ENCODE measurements around the gene SPACA4. TPM values are rescaled to one million over a fixed set of nuclear protein-coding genes. Genes with fewer than 3 reads are reported as not detected.
A peak's percentile ranks its signal among the peaks of the same experiment; 100 is the strongest.

SPACA4 gene
- total and polyA plus RNA-seq, 4 donors: not detected

- Histone ChIP-seq H3K9me3 (ENCODE audit: control insufficient read depth in 4 of 4, low read length in 3 of 4) (no peaks in the 10 kb centered on the region), H3K27me3 (ENCODE audit: control insufficient read depth in 4 of 4, insufficient read depth in 4 of 4, low read length in 3 of 4) (no peaks in the 10 kb centered on the region), H3K9ac (ENCODE audit: low read depth in 1 of 2, low read length in 2 of 2) (peak overlapping the region; percentile 33 to 40), H3K4me1 (ENCODE audit: control insufficient read depth in 4 of 4, insufficient read depth in 4 of 4, low read length in 3 of 4) (peaks cover 14 to 66% (median 38%) of the 10 kb centered on the region in 4 donors), H3K36me3 (ENCODE audit: control insufficient read depth in 4 of 4, insufficient read depth in 3 of 4, low read depth in 1 of 4, low read length in 3 of 4) (peaks cover 0 to 7% (median 1%) of the 10 kb centered on the region in 4 donors), H3K27ac (ENCODE audit: low read depth in 1 of 2, low read length in 2 of 2) (peak overlapping the region; percentile 98 to 99), H3K4me3 (ENCODE audit: low read depth in 1 of 3, low read length in 3 of 3) (peak overlapping the region in 2 of 3 donors; percentile 1 to 14)
- no peak for DNase-seq (ENCODE audit: low spot score)
- WGBS: 53% methylated on average over 7 of the region's 7 CpGs
- TF ChIP-seq HNF4G (IDR thresholded peaks at IDR 0.05): no peak
- no peak for TF ChIP-seq TAF1 (conservative IDR thresholded peaks at IDR 0.05)
- TF ChIP-seq GABPA (IDR thresholded peaks at IDR 0.05 in 1 of 2, conservative IDR thresholded peaks at IDR 0.05 in 1 of 2): no peak
- no peak for TF ChIP-seq FOXA2 (IDR thresholded peaks at IDR 0.05)
- TF ChIP-seq JUND (IDR thresholded peaks at IDR 0.05): no peak
- TF ChIP-seq ATF3 (IDR thresholded peaks at IDR 0.05): no peak
- TF ChIP-seq MAX (IDR thresholded peaks at IDR 0.05): no peak
- no peak for TF ChIP-seq EGR1 (IDR thresholded peaks at IDR 0.05; ENCODE audit: low read depth in 2 of 2)
- TF ChIP-seq HNF4A (conservative IDR thresholded peaks at IDR 0.05): no peak
- TF ChIP-seq NR2F2 (IDR thresholded peaks at IDR 0.05): no peak
- no peak for TF ChIP-seq RXRA (IDR thresholded peaks at IDR 0.05)
- TF ChIP-seq, protein P1, sequence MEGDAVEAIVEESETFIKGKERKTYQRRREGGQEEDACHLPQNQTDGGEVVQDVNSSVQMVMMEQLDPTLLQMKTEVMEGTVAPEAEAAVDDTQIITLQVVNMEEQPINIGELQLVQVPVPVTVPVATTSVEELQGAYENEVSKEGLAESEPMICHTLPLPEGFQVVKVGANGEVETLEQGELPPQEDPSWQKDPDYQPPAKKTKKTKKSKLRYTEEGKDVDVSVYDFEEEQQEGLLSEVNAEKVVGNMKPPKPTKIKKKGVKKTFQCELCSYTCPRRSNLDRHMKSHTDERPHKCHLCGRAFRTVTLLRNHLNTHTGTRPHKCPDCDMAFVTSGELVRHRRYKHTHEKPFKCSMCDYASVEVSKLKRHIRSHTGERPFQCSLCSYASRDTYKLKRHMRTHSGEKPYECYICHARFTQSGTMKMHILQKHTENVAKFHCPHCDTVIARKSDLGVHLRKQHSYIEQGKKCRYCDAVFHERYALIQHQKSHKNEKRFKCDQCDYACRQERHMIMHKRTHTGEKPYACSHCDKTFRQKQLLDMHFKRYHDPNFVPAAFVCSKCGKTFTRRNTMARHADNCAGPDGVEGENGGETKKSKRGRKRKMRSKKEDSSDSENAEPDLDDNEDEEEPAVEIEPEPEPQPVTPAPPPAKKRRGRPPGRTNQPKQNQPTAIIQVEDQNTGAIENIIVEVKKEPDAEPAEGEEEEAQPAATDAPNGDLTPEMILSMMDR (IDR thresholded peaks at IDR 0.05; ENCODE audit: low read depth, low read length, missing input control): no peak
- no peak for TF ChIP-seq YY1 (IDR thresholded peaks at IDR 0.05)
- no peak for TF ChIP-seq FOXA1 (IDR thresholded peaks at IDR 0.05)
- no peak for TF ChIP-seq SP1 (IDR thresholded peaks at IDR 0.05)
Measured at GRCh38 chr19:48634036-48634342, 27.4 kb downstream of the SPACA4 start.

DNA sequence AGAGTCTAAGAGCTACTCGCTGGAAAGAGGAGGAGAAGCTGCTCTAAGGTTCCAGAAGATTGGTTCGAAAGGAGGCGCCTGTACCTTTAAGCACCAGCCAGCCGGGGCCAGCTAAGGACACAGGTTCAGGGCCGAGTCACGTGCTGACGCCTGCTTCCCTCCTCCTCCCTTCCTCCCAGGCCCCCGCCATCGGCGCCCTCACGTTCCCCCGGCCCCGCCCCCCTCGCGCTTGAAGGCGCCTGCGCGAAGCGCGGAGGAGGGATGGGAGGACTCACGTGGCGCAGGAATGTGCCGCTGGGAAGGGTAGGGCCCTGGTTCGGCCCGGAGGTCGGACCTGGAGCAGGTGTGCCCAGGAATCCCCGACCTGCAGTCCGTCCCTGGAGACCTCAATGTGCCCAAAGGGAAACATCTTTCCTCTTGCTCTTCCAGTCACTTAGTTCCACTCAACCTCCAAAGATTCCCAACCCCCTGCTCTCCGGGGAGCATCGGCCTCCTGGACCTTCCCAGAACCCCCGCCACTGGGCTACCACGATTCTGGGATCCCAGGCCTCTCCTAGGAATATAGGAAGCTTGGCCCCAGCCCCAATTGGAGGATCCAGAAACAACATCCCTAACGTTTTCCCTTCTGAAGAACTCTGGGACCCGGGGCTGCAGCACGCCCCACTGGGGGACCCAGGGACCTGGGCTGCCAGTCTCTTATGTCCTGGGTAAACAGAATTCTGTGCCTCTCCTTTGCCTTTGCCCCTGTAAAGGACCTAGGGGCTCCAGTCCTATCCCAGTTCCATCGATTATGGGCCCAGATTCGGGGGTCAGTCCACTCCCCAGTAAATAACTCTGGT, 28.1 kb downstream of the SPACA4 start:
- peak; percentile 92 for DNase-seq (ENCODE audit: low spot score)
- WGBS: 4% methylated on average over 37 of the region's 37 CpGs
- no peaks in the 10 kb centered on the region for H3K9me3 ChIP-seq (ENCODE audit: control insufficient read depth in 4 of 4, low read length in 3 of 4)
- H3K4me1 ChIP-seq (ENCODE audit: control insufficient read depth in 4 of 4, insufficient read depth in 4 of 4, low read length in 3 of 4): peaks cover 14 to 66% (median 38%) of the 10 kb centered on the region in 4 donors
- H3K4me3 ChIP-seq (ENCODE audit: low read depth in 1 of 3, low read length in 3 of 3): peak overlapping the region; percentile 5 to 33 (median 10)
- peak overlapping the region; percentile 98 to 99 for H3K27ac ChIP-seq (ENCODE audit: low read depth in 1 of 2, low read length in 2 of 2)
- H3K36me3 ChIP-seq (ENCODE audit: control insufficient read depth in 4 of 4, insufficient read depth in 3 of 4, low read depth in 1 of 4, low read length in 3 of 4): peaks cover 0 to 7% (median 1%) of the 10 kb centered on the region in 4 donors
- TF ChIP-seq SP1 (IDR thresholded peaks at IDR 0.05) (peak; percentile 80), EGR1 (IDR thresholded peaks at IDR 0.05; ENCODE audit: low read depth in 2 of 2) (peak; percentile 37 to 53), YY1 (IDR thresholded peaks at IDR 0.05) (peak; percentile 78), HNF4G (IDR thresholded peaks at IDR 0.05) (no peak), RXRA (IDR thresholded peaks at IDR 0.05) (peak; percentile 96 to 98), TAF1 (conservative IDR thresholded peaks at IDR 0.05) (no peak), MAX (IDR thresholded peaks at IDR 0.05) (peak; percentile 96), RAD21 (IDR thresholded peaks at IDR 0.05) (no peak), JUND (IDR thresholded peaks at IDR 0.05) (no peak), GABPA (IDR thresholded peaks at IDR 0.05 in 1 of 2, conservative IDR thresholded peaks at IDR 0.05 in 1 of 2) (peak in 1 of 2 donors; percentile 8), FOXA1 (IDR thresholded peaks at IDR 0.05) (no peak), FOXA2 (IDR thresholded peaks at IDR 0.05) (no peak), NR2F2 (IDR thresholded peaks at IDR 0.05) (no peak), HNF4A (conservative IDR thresholded peaks at IDR 0.05) (peak; percentile 10 to 42), ATF3 (IDR thresholded peaks at IDR 0.05) (no peak)
- TF ChIP-seq, protein P1 (IDR thresholded peaks at IDR 0.05; ENCODE audit: low read depth, low read length, missing input control): no peak
- TF ChIP-seq, protein P2, sequence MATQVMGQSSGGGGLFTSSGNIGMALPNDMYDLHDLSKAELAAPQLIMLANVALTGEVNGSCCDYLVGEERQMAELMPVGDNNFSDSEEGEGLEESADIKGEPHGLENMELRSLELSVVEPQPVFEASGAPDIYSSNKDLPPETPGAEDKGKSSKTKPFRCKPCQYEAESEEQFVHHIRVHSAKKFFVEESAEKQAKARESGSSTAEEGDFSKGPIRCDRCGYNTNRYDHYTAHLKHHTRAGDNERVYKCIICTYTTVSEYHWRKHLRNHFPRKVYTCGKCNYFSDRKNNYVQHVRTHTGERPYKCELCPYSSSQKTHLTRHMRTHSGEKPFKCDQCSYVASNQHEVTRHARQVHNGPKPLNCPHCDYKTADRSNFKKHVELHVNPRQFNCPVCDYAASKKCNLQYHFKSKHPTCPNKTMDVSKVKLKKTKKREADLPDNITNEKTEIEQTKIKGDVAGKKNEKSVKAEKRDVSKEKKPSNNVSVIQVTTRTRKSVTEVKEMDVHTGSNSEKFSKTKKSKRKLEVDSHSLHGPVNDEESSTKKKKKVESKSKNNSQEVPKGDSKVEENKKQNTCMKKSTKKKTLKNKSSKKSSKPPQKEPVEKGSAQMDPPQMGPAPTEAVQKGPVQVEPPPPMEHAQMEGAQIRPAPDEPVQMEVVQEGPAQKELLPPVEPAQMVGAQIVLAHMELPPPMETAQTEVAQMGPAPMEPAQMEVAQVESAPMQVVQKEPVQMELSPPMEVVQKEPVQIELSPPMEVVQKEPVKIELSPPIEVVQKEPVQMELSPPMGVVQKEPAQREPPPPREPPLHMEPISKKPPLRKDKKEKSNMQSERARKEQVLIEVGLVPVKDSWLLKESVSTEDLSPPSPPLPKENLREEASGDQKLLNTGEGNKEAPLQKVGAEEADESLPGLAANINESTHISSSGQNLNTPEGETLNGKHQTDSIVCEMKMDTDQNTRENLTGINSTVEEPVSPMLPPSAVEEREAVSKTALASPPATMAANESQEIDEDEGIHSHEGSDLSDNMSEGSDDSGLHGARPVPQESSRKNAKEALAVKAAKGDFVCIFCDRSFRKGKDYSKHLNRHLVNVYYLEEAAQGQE (IDR thresholded peaks at IDR 0.05): no peak
- TF ChIP-seq, protein P3, sequence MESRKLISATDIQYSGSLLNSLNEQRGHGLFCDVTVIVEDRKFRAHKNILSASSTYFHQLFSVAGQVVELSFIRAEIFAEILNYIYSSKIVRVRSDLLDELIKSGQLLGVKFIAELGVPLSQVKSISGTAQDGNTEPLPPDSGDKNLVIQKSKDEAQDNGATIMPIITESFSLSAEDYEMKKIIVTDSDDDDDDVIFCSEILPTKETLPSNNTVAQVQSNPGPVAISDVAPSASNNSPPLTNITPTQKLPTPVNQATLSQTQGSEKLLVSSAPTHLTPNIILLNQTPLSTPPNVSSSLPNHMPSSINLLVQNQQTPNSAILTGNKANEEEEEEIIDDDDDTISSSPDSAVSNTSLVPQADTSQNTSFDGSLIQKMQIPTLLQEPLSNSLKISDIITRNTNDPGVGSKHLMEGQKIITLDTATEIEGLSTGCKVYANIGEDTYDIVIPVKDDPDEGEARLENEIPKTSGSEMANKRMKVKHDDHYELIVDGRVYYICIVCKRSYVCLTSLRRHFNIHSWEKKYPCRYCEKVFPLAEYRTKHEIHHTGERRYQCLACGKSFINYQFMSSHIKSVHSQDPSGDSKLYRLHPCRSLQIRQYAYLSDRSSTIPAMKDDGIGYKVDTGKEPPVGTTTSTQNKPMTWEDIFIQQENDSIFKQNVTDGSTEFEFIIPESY (IDR thresholded peaks at IDR 0.05): peak; percentile 68
- peak overlapping the region; percentile 40 to 70 for H3K9ac ChIP-seq (ENCODE audit: low read depth in 1 of 2, low read length in 2 of 2)
- no peaks in the 10 kb centered on the region for H3K27me3 ChIP-seq (ENCODE audit: control insufficient read depth in 4 of 4, insufficient read depth in 4 of 4, low read length in 3 of 4)

Data from liver (tissue), 9 donors.